Transverse colon (tissue), 4 donors: ENCODE results near the gene ZFAND2A.

Experiments
- POLR2A ChIP-seq: fragments of 450-650 bp; IDR thresholded peaks from one replicate; pipeline ENCODE4 v1.6.1; 2016; ENCODE audit warnings: antibody characterized with exemption, mild to moderate bottlenecking, moderate library complexity
- POLR2AphosphoS5 ChIP-seq, 3 donors: sonication (generic); formaldehyde crosslinking; IDR thresholded peaks; one replicate each; pipeline ENCODE4 v1.6.1; 2016; ENCODE audit warnings: antibody characterized with exemption in 3 of 3
- TF ChIP-seq, protein P1 (sequence below), 5 experiments: fragments of 200-600 bp in 3 of 5; fragments of 450-650 bp in 2 of 5; sonication (generic) in 3 of 5; IDR thresholded peaks; 1 replicate in 2 of 5; 2 replicates in 3 of 5; pipeline ENCODE4 v1.5.1; 2016 to 2017; ENCODE audit warnings: antibody characterized with exemption in 5 of 5, inconsistent platforms in 3 of 5, mild to moderate bottlenecking in 2 of 5, moderate library complexity in 1 of 5

DNA sequence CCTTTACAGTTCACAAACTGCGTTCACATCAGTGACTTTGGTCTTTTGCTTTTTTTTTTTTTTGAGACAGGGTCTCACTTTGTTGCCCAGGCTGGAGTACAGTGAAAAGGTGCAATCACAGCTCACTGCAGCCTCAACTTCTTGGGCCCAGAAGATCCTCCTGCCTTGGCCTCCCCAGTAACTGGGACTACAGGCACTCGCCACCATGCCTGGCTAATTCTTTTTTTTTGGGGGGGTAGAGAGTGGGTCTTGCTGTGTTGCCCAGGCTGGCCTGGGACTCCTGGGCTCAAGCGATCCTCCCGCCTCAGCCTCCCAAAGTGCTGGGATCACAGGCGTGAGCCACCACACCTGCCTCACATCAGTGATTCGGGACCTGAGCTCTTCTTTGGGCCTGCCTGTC lies 37.0 kb upstream of the ZFAND2A start:
- TF ChIP-seq, protein P1, sequence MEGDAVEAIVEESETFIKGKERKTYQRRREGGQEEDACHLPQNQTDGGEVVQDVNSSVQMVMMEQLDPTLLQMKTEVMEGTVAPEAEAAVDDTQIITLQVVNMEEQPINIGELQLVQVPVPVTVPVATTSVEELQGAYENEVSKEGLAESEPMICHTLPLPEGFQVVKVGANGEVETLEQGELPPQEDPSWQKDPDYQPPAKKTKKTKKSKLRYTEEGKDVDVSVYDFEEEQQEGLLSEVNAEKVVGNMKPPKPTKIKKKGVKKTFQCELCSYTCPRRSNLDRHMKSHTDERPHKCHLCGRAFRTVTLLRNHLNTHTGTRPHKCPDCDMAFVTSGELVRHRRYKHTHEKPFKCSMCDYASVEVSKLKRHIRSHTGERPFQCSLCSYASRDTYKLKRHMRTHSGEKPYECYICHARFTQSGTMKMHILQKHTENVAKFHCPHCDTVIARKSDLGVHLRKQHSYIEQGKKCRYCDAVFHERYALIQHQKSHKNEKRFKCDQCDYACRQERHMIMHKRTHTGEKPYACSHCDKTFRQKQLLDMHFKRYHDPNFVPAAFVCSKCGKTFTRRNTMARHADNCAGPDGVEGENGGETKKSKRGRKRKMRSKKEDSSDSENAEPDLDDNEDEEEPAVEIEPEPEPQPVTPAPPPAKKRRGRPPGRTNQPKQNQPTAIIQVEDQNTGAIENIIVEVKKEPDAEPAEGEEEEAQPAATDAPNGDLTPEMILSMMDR (IDR thresholded peaks at IDR 0.05) = no peak
- no peak for TF ChIP-seq POLR2AphosphoS5 (IDR thresholded peaks at IDR 0.05)
- TF ChIP-seq POLR2A = no peak
